HL-60 (cell line): ENCODE data around the gene LRRC74B.

Source experiments
- DNase-seq, 2 experiments: peaks; one replicate each; pipeline ENCODE4 v3.0.0-alpha.2; 2010 to 2020; ENCODE audit warnings: low read depth in 1 of 2, low spot score in 1 of 2
- H3K27ac ChIP-seq: fragments of 250-450 bp; sonication (Bioruptor Pico); replicated peaks from 2 replicates; pipeline ENCODE4 v1.5.1; 2020; ENCODE audit warnings: mild to moderate bottlenecking, moderate library complexity
- H3K27me3 ChIP-seq: fragments of 250-450 bp; sonication (Bioruptor Pico); 2 replicates; pipeline ENCODE4 v1.5.1; 2021; ENCODE audit warnings: mild to moderate bottlenecking, moderate library complexity; ENCODE audit not compliant: insufficient read depth, poor library complexity, severe bottlenecking
- H3K4me3 ChIP-seq: replicated peaks from 2 replicates; pipeline ENCODE4 v1.5.1; 2011; ENCODE audit warnings: mild to moderate bottlenecking, control low read depth, low read length; ENCODE audit not compliant: insufficient read depth
- GABPA ChIP-seq: IDR thresholded peaks from 2 replicates; pipeline ENCODE4 v1.6.1; 2012; ENCODE audit warnings: low read depth
- POLR2AphosphoS5 ChIP-seq: IDR thresholded peaks from 2 replicates; pipeline ENCODE4 v1.6.1; 2012; ENCODE audit warnings: low read depth
- SPI1 ChIP-seq: IDR thresholded peaks from 2 replicates; pipeline ENCODE4 v1.6.1; 2012; ENCODE audit warnings: low read depth, mild to moderate bottlenecking, borderline replicate concordance
- TF ChIP-seq, protein P1 (sequence below): IDR thresholded peaks from 2 replicates; pipeline ENCODE4 v1.6.1; 2012; ENCODE audit warnings: low read depth; ENCODE audit not compliant: insufficient replicate concordance
- TF ChIP-seq, protein P2 (sequence below): IDR thresholded peaks from one replicate; pipeline ENCODE4 v1.5.1; 2011; ENCODE audit warnings: low read length, control low read depth, inconsistent platforms; ENCODE audit not compliant: insufficient read depth

Gene LRRC74B

DNA sequence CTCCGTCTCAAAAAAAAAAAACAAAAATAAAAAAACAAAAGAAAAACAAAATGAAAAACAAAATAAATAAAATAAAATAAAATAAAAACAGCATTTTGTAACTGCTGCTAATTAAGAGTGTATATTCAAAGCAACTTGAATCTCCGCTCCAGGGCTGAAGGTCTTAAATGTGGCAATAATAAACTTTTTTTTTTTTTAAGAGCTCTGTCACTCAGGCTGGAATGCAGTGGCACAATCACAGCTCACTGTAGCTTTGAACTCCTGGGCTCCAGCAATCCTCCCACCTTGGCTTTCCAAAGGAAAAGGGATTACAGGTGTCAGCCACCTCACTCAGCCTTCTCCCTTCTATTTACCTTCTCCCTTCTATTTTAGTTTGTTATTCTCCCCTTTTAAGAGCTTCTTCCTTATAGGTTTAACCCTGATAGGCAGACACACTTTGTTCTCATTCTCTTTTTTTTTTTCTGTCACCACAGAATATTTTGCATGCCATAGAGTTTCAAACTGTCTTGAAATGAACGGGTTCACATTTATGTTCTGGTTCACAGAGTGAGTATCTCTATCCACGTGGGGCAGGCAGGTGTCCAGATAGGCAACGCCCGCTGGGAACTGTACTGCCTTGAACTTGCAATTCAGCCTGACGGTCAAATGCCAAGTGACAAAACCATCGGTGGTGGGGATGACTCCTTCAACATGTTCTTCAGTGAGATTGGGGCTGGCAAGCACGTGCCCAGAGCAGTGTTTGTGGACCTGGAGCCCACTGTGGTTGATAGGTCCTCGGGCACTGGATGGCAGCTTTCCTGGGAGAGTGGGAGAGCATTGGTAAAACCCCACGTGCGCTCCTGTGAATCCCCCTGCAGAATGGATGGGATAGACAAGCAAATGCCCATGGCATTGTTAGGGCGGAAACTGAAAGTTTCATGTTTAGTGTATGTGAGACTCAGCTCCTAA lies 19.4 kb downstream of the LRRC74B start:
- TF ChIP-seq, protein P1, sequence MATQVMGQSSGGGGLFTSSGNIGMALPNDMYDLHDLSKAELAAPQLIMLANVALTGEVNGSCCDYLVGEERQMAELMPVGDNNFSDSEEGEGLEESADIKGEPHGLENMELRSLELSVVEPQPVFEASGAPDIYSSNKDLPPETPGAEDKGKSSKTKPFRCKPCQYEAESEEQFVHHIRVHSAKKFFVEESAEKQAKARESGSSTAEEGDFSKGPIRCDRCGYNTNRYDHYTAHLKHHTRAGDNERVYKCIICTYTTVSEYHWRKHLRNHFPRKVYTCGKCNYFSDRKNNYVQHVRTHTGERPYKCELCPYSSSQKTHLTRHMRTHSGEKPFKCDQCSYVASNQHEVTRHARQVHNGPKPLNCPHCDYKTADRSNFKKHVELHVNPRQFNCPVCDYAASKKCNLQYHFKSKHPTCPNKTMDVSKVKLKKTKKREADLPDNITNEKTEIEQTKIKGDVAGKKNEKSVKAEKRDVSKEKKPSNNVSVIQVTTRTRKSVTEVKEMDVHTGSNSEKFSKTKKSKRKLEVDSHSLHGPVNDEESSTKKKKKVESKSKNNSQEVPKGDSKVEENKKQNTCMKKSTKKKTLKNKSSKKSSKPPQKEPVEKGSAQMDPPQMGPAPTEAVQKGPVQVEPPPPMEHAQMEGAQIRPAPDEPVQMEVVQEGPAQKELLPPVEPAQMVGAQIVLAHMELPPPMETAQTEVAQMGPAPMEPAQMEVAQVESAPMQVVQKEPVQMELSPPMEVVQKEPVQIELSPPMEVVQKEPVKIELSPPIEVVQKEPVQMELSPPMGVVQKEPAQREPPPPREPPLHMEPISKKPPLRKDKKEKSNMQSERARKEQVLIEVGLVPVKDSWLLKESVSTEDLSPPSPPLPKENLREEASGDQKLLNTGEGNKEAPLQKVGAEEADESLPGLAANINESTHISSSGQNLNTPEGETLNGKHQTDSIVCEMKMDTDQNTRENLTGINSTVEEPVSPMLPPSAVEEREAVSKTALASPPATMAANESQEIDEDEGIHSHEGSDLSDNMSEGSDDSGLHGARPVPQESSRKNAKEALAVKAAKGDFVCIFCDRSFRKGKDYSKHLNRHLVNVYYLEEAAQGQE = no peak
- TF ChIP-seq GABPA (no peak), POLR2AphosphoS5 (no peak), SPI1 (no peak)
- TF ChIP-seq, protein P2, sequence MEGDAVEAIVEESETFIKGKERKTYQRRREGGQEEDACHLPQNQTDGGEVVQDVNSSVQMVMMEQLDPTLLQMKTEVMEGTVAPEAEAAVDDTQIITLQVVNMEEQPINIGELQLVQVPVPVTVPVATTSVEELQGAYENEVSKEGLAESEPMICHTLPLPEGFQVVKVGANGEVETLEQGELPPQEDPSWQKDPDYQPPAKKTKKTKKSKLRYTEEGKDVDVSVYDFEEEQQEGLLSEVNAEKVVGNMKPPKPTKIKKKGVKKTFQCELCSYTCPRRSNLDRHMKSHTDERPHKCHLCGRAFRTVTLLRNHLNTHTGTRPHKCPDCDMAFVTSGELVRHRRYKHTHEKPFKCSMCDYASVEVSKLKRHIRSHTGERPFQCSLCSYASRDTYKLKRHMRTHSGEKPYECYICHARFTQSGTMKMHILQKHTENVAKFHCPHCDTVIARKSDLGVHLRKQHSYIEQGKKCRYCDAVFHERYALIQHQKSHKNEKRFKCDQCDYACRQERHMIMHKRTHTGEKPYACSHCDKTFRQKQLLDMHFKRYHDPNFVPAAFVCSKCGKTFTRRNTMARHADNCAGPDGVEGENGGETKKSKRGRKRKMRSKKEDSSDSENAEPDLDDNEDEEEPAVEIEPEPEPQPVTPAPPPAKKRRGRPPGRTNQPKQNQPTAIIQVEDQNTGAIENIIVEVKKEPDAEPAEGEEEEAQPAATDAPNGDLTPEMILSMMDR = no peak
- DNase-seq = no peak
- no peak overlapping the region for H3K4me3 ChIP-seq
- H3K27me3 ChIP-seq = no peaks in the 10 kb centered on the region
- H3K27ac ChIP-seq = no peak overlapping the region

DNA sequence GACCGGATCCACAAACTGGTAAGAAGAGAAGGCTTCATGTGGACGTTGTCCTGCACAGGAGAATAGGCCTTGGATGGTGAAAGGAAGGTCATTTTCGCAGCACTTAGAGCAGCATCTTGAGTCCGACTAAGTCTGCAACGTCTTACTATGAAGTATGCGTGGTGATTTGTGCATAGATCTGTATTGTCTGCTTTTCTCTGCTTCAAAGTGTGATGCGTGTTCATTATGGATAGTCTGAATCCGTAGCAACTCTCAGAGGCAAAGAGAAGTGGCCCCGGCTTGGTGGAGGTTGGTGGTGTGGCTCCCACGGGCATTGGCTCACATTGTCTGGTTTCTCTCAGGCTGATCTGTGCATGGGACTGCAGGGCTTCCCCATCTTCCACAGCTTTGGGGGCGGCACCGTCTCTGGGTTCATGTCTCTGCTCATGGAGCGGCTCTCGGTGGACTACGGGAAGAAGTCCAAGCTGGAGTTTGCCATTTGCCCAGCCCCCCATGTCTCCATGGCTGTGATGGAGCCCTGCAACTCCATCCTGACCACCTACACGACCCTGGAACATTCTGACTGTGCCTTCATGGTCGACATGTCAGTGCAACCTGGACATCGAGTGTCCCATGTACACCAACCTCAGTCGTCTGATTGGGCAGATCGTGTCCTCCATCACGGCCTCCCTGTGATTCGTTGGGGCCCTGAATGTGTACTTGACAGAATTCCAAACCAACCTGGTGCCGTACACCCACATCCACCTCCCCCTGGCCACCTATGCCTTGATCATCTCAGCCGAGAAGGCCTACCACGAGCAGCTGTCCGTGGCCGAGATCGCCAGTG lies 21.5 kb downstream of the LRRC74B start:
- Histone ChIP-seq H3K27me3 (no peaks in the 10 kb centered on the region), H3K4me3 (no peak overlapping the region), H3K27ac (no peak overlapping the region)
- no peak for TF ChIP-seq GABPA
- no peak for TF ChIP-seq SPI1
- TF ChIP-seq, protein P2 = no peak
- TF ChIP-seq, protein P1 = no peak
- no peak for TF ChIP-seq POLR2AphosphoS5
- no peak for DNase-seq

DNA sequence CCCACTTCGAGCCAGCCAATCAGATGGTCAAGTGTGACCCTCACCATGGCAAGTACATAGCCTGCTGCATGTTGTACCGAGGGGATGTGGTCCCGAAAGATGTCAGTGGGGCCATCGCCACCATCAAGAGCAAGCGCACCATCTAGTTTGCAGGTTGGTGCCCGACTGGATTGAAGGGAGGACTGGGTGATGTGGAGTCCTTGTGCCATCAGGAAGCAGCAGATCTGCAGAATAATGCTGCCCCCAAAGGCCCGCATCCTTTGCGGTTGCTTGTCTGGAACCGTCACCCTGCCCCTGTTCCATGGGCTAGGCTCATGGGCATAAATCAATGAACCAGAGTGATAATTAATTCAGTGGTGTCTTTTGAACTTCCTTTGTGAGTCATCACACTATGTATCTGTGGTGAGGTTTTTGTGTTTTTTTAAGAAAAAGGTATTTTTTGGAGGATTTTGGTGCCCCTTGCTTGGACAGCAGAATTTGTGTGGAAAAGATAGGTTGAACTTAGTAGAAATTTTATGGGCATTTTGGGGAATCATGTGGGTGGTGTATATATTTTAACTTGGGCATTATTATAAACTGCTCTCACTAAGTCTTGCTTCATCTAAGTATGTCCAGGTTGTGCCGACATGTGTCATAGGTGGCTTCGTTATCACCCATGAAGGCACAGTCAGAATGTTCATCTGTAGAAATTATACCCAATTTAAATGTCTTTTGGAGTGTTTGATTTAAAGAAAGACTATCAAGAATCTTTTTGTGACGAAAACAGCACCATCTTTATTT lies 22.3 kb downstream of the LRRC74B start:
- no peak for DNase-seq
- no peak overlapping the region for H3K4me3 ChIP-seq
- no peak overlapping the region for H3K27ac ChIP-seq
- TF ChIP-seq, protein P2 = no peak
- TF ChIP-seq SPI1 (no peak), GABPA (no peak), POLR2AphosphoS5 (no peak)
- TF ChIP-seq, protein P1 = no peak
- H3K27me3 ChIP-seq = no peaks in the 10 kb centered on the region
